Muscle of leg (tissue), 11 donors: ENCODE measurements around the gene CYP1B1. TPM values are rescaled to one million over a fixed set of nuclear protein-coding genes. Genes with fewer than 3 reads are reported as not detected.

ENCODE experiments used
- DNase-seq: peaks from one replicate; pipeline ENCODE4 v3.0.0; 2013
- H3K27ac ChIP-seq: one replicate; pipeline ENCODE4 v1.5.1; 2013; ENCODE audit warnings: mild to moderate bottlenecking, low read length, control low read depth
- H3K27me3 ChIP-seq: one replicate; pipeline ENCODE4 v1.6.1; 2013; ENCODE audit warnings: low read length; ENCODE audit not compliant: control insufficient read depth, insufficient read depth
- H3K36me3 ChIP-seq: one replicate; pipeline ENCODE4 v1.6.1; 2013; ENCODE audit warnings: low read length; ENCODE audit not compliant: control insufficient read depth, insufficient read depth
- H3K4me1 ChIP-seq: one replicate; pipeline ENCODE4 v1.6.1; 2013; ENCODE audit warnings: low read length; ENCODE audit not compliant: control insufficient read depth, insufficient read depth
- H3K4me3 ChIP-seq: one replicate; pipeline ENCODE4 v1.5.1; 2013; ENCODE audit warnings: low read length, control low read depth
- H3K9me3 ChIP-seq: replicated peaks from 2 replicates; pipeline ENCODE4 v1.6.1; 2013; ENCODE audit warnings: low read depth, low read length; ENCODE audit not compliant: control insufficient read depth
- WGBS: methylation state at CpG from one replicate; pipeline ENCODE4 v1.1.5; 2013; ENCODE audit warnings: missing lambda C conversion rate; ENCODE audit not compliant: insufficient coverage; 5-methylcytosine and 5-hydroxymethylcytosine counted together
- polyA plus RNA-seq, 8 donors: library from polyadenylated mRNA; unstranded; fragments of 120-200 nt; gene quantifications; one replicate each; pipeline versions ENCODE4 v1.2.1 to v1.2.3, GENCODE V29; 2013; ENCODE audit warnings: inconsistent platforms in 1 of 8, low replicate concordance in 1 of 8; ENCODE audit not compliant: insufficient read length in 8 of 8, insufficient read depth in 1 of 8
- total RNA-seq: library from RNA; stranded (reverse); fragments of 120-200 nt; gene quantifications from one replicate; pipeline ENCODE4 v1.2.4, GENCODE V29; 2013

CYP1B1 gene
- total and polyA plus RNA-seq, 9 donors, result 1.3 to 12.7 (median 3.6) TPM

DNA sequence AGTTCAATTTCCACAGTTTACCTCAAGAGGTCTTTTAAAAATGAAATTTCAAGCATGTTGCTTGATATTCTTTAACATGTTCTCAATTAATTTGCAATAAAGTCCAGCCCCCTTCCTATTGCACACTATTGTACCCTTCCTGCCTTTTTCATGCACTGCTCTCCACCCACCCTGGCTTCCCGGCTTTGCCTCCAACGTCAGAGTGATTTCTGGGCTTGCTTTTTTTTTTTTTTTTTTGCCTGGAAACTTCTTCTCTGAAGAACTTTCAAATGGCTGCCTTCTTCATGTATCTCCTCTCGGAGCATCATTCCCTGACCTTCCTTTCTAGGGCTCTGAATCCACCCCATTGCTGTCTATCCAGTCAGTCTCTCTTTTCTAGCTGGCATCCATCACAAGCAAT, 24.4 kb upstream of the CYP1B1 start:
- Histone ChIP-seq H3K27ac (no peak overlapping the region), H3K4me1 (peaks cover 22% of the 10 kb centered on the region), H3K36me3 (no peaks in the 10 kb centered on the region), H3K9me3 (no peaks in the 10 kb centered on the region), H3K4me3 (no peak overlapping the region), H3K27me3 (peaks cover 3% of the 10 kb centered on the region)
- DNase-seq, result no peak
- WGBS, result 53% methylated on average over 2 of the region's 3 CpGs

DNA sequence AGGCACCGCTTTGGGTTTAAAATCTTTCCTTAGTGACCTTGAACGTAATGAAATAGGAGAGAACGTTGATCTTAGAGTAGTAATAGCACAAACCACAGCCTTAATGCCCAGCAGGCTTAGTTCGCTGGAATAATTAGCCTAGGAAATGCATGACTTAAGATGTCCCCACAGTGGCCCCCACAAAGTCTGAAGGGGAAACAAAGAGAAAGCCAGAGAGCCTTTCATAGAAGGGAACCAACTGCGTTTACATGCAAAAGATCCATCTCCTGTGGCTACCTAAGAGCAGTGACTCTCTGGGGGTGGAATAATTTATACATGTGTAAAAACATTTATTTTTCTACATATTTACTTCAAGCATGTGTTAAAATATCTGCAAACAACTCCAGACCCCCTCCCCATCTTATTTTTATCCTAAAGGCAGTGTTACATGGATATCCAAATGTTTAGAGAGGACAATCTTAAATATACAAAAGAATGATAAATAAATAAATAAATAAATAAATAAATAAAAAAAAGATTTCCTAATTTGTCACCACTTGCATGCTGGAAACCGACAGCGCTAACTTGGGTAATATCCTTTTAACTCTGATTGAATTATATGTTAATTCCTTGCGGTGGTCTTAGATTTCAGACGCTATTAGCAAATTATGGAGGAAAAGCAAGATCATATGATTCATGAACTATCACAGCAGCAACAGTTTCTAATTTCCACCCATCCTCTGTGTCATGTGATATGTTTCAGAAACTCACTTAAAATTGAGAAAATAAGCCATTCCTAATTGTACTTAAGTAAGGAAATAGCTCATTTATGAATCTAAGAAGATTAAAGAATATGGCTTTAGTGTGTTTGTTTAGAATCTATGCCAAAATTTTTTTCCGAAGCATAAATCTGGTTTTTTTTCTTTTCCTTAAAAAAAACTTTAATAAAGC, 23.4 kb upstream of the CYP1B1 start:
- Histone ChIP-seq H3K4me1 (peaks cover 22% of the 10 kb centered on the region), H3K4me3 (no peak overlapping the region), H3K27me3 (peaks cover 3% of the 10 kb centered on the region), H3K9me3 (no peaks in the 10 kb centered on the region), H3K36me3 (no peaks in the 10 kb centered on the region), H3K27ac (peak overlapping the region; percentile 80)
- DNase-seq, result no peak
- no CpG with 5 or more reads among the region's 10 CpGs for WGBS

DNA sequence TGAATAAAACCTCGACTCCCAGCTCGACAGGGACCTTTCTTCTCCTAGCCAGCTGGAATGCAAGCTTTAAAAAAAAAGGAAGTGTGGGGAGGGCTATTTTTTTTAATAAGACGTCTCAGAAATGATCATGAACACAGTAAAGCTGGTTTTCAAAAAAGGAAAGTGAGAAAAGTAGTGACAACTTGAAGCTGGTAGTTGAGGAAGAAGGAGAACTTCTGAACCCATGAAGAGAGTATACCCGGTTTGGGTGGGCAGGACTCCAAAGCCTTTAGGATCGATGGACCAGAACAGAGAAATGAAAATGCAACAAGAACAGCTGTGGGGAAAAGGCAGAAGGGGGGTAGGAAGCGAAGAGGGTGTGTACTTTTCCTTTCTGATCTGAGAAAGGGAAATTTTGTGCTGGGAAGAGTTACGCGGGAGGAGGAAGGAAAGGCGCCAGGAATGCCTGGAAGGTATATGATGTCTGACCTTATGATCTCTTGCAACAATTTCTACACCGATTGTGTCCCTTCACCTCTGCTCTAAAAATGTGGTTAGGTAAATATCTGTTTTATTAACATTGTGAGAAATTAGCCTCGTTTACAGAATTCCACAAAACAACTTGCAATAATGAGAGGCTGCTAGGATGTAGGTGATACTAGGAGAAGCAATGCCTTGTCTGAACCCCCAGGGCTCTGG, 22.6 kb upstream of the CYP1B1 start:
- peak overlapping the region; percentile 9 for H3K4me3 ChIP-seq
- peaks cover 24% of the 10 kb centered on the region for H3K4me1 ChIP-seq
- WGBS, result 0% methylated on average over 5 of the region's 11 CpGs
- H3K27ac ChIP-seq, result peak overlapping the region; percentile 80
- peaks cover 3% of the 10 kb centered on the region for H3K27me3 ChIP-seq
- DNase-seq, result no peak
- H3K9me3 ChIP-seq, result no peaks in the 10 kb centered on the region
- H3K36me3 ChIP-seq, result no peaks in the 10 kb centered on the region

DNA sequence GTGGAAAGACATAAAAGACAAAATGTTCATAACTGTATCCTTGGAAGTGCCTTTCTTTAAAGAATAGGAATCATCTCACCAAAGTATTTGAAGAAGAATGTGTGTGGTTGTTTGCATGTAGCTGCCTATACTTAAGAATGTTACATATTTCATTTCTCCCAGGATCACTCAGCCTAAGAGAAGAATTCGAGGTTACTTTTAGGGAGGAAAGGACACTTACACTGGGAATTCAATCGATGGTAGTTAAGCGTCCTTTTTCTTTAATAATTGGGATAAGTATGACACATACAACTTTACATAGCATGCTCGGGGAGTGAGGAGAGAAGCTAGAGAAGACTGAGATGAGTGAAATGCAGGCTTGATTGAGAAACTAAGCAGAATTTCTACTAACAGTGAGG, 22.0 kb upstream of the CYP1B1 start:
- WGBS, result no CpG with 5 or more reads among the region's 4 CpGs
- Histone ChIP-seq H3K27ac (peak overlapping the region; percentile 80), H3K4me3 (peak overlapping the region; percentile 9), H3K4me1 (peaks cover 27% of the 10 kb centered on the region), H3K27me3 (peaks cover 3% of the 10 kb centered on the region), H3K9me3 (no peaks in the 10 kb centered on the region), H3K36me3 (no peaks in the 10 kb centered on the region)
- DNase-seq, result no peak

DNA sequence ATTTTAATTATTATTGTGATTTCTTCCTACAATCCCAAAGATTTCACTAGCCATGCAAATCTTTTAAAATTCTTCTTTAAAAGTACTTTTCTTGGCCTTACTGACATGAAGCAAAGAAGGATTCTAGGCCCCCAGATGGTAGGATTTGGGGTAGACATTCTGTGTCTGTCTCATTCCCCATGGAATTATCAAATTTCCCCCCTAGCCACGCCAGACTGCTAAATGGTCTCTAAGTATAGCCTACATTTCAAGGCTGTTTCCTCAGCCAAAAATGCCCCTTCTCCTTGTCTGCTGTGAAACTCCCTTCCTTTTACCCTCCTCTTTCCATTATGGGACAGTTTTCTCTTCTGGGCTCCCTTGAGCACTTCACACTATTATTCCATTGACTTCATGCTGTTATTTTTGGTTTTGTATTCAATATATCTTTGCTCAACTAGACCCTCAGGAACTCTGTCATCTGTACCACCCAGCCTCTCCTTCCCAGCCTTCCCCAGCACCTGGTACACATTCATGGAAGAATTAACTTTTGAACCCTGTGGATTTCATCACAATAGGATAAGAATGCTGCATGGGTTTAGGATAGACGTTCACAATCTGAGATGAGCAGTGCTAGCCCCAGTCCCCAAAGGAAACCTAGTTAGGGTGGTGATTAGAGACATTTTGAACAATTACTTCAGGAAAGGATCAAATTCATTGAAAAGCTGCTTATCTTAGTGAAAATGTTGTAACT, 21.5 kb upstream of the CYP1B1 start:
- 57% methylated on average over 1 of the region's 2 CpGs for WGBS
- peaks cover 3% of the 10 kb centered on the region for H3K27me3 ChIP-seq
- no peaks in the 10 kb centered on the region for H3K36me3 ChIP-seq
- no peaks in the 10 kb centered on the region for H3K9me3 ChIP-seq
- H3K4me3 ChIP-seq, result no peak overlapping the region
- peaks cover 33% of the 10 kb centered on the region for H3K4me1 ChIP-seq
- H3K27ac ChIP-seq, result peak overlapping the region; percentile 80
- no peak for DNase-seq

DNA sequence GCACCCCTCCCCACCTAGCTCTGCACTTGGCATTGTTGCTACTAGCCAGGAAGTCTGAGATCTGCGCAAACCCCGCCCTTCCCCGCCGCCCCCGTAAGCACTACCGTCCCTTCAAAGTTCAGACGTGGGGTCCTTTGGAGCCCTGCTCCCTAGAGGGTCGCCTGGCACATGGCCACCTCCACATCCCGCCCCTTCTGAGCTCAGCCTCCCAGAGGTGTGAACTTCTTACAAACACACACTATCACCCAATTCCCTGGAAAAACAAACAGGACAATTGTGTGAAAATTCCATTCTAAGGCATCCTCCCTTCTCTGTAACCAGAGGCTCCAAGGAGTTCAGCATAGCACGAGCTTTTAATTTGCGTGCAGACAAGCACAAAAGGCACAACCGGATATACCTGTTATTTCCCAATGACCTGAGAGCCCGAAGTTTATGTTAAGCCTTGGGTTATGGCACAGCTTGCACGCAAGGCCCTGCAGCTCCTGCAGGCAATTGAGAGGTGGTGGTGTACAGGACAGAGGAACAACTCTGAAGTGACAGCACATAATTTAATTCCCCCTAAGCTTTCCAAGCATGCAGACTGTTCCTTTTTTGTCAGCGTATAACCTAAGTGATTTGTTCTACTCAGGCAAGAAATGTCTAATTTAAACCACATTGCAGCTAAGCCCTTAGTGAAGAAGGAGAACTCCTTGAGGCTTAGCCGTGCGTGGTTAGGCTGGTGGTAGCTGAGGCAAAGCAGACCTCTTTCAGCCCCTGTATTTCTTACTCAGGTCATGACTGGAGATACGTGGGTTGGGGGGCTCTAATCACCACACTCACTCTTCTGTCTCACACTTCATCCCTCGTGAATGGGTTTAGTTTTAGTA, 20.3 kb upstream of the CYP1B1 start:
- Histone ChIP-seq H3K4me1 (peaks cover 43% of the 10 kb centered on the region), H3K9me3 (no peaks in the 10 kb centered on the region), H3K4me3 (no peak overlapping the region), H3K27me3 (peaks cover 3% of the 10 kb centered on the region), H3K36me3 (no peaks in the 10 kb centered on the region), H3K27ac (peak overlapping the region; percentile 43)
- no peak for DNase-seq
- 6% methylated on average over 11 of the region's 19 CpGs for WGBS

DNA sequence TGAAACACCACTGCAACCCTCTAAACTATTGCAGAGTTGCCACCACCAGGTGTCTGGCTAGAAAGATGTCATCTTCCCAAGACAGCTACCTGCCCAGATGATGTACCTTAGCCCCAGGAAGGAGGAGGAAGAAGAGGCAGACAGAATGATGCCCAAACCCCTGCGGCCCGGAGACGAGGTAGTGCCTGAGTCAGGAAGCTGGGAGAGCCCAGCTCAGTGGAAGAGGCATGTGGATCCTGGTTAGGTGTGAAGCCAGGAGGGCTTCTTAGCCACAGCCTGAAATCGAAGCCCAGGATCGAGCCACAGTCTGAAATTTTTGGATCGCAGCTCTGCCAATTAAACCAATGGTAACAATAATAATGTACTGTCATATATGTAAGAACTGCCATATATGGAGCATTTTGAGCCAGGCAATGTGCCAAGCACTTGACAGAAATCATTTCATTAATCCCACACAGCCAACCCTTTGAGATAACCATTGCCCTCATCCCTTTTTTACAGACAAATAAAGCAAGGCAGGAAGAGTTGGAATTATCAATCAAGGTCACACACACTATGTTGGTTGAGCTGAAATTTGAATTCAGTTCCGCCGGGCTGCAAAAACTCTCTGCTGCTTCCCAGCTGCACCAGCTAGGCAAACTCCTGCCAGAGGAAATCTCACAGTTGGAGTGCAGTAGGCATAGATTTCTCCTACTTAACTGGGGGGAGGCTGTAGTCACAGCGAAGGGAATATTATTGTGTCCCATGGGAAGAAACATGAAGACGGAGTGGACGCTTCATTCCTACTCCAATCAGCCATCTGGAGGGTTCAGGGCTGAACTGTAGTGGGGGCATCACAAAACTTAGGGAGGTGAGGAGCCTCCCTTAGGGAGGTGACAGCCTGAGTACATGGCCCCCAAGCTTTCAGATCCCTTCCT, 19.4 kb upstream of the CYP1B1 start:
- Histone ChIP-seq H3K27ac (no peak overlapping the region), H3K36me3 (no peaks in the 10 kb centered on the region), H3K27me3 (peaks cover 3% of the 10 kb centered on the region), H3K4me3 (no peak overlapping the region), H3K9me3 (no peaks in the 10 kb centered on the region), H3K4me1 (peaks cover 43% of the 10 kb centered on the region)
- no peak for DNase-seq
- WGBS, result 94% methylated on average over 3 of the region's 11 CpGs

DNA sequence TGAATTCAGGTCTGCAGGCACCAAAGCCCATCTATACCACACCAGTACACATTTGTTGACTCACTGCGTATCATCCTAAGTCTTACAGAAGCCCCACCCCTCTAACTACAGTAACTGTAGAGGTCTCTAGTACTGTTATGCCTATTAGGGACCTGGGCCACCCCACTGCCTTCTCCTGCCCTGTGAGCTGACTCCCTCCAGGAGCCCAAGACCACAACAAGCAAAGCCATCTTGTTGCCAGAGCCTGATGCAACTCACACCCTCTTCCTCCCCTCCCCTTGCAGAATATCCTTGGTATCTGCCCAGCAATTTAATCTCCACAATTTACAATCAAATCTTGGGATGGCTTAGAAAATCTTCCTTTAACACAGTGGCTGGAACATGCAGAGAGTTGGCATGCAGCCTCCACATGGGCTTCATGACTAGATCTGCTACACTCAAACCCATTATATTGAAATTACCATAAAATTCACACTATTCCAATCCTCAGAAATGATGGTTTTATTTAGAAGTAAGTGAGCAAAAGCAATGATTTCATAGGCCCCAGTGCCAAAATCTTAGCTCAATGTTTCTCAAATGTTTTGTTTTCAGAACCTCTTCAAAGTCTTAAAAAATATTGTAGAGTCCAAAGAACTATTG, 17.7 kb upstream of the CYP1B1 start:
- Histone ChIP-seq H3K4me3 (no peak overlapping the region), H3K27ac (no peak overlapping the region), H3K27me3 (peaks cover 3% of the 10 kb centered on the region), H3K9me3 (no peaks in the 10 kb centered on the region), H3K4me1 (peaks cover 41% of the 10 kb centered on the region), H3K36me3 (no peaks in the 10 kb centered on the region)
- peak; percentile 73 for DNase-seq
- no CpG with 5 or more reads among the region's 1 CpG for WGBS
